Measurements from ENCODE around the gene APLP2.

APLP2 gene

GRCh38 chr11:130115218-130115617 lies 45.5 kb downstream of the APLP2 start:
- H3K4me3 ChIP-seq (ENCODE audit: low read depth, low read length): no peak overlapping the region
- no peak for DNase-seq (ENCODE audit: low read depth)
- TF ChIP-seq, protein P1, sequence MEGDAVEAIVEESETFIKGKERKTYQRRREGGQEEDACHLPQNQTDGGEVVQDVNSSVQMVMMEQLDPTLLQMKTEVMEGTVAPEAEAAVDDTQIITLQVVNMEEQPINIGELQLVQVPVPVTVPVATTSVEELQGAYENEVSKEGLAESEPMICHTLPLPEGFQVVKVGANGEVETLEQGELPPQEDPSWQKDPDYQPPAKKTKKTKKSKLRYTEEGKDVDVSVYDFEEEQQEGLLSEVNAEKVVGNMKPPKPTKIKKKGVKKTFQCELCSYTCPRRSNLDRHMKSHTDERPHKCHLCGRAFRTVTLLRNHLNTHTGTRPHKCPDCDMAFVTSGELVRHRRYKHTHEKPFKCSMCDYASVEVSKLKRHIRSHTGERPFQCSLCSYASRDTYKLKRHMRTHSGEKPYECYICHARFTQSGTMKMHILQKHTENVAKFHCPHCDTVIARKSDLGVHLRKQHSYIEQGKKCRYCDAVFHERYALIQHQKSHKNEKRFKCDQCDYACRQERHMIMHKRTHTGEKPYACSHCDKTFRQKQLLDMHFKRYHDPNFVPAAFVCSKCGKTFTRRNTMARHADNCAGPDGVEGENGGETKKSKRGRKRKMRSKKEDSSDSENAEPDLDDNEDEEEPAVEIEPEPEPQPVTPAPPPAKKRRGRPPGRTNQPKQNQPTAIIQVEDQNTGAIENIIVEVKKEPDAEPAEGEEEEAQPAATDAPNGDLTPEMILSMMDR (IDR thresholded peaks at IDR 0.05; ENCODE audit: low read depth, low read length): no peak
- TF ChIP-seq POLR2A (IDR thresholded peaks at IDR 0.05; ENCODE audit: extremely low read depth, insufficient read length): no peak

DNA sequence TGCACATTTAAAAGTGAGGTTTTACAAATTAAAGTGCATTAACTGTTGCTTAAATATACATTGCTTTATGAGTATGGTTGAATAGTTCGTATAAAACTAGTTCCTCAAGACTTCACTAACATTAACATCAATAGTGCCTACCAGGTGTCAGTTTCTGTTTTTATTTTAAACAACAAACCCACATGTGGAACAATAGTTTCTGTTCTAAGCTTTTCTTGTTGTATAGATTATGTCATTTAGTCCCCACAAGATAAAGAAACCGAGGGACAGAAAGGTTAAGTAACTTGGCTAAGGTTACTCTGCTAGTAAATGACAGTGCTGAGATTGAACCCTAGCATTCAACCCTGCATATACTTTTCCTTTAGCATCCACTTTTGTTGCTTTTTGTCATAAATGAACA lies 48.5 kb downstream of the APLP2 start:
- no peak overlapping the region for H3K4me3 ChIP-seq (ENCODE audit: low read depth, low read length)
- DNase-seq (ENCODE audit: low read depth): no peak
- TF ChIP-seq MYC (IDR thresholded peaks at IDR 0.05; ENCODE audit: low read depth, low read length): no peak
- TF ChIP-seq, protein P2, sequence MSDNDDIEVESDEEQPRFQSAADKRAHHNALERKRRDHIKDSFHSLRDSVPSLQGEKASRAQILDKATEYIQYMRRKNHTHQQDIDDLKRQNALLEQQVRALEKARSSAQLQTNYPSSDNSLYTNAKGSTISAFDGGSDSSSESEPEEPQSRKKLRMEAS (IDR thresholded peaks at IDR 0.05; ENCODE audit: low read depth, low read length): no peak
- TF ChIP-seq POLR2A (IDR thresholded peaks at IDR 0.05; ENCODE audit: extremely low read depth, insufficient read length): no peak
- TF ChIP-seq, protein P1 (IDR thresholded peaks at IDR 0.05; ENCODE audit: low read depth, low read length): no peak

- TF ChIP-seq, protein P2 (IDR thresholded peaks at IDR 0.05; ENCODE audit: low read depth, low read length): no peak
- no peak for TF ChIP-seq POLR2A (IDR thresholded peaks at IDR 0.05; ENCODE audit: extremely low read depth, insufficient read length)
- TF ChIP-seq, protein P1 (IDR thresholded peaks at IDR 0.05; ENCODE audit: low read depth, low read length): no peak
- no peak; the same call in 1 of the 2 replicates for TF ChIP-seq MYC (IDR thresholded peaks at IDR 0.05; ENCODE audit: low read depth, low read length)
- no peak overlapping the region for H3K4me3 ChIP-seq (ENCODE audit: low read depth, low read length)
- DNase-seq (ENCODE audit: low read depth): peak; percentile 58
These were observed 49.1 kb downstream of the APLP2 start for GRCh38 chr11:130118636-130119387.

GRCh38 chr11:130120045-130120444 lies 50.4 kb downstream of the APLP2 start:
- TF ChIP-seq, protein P1 (IDR thresholded peaks at IDR 0.05; ENCODE audit: low read depth, low read length): no peak
- TF ChIP-seq POLR2A (IDR thresholded peaks at IDR 0.05; ENCODE audit: extremely low read depth, insufficient read length) (no peak), MYC (IDR thresholded peaks at IDR 0.05; ENCODE audit: low read depth, low read length) (no peak)
- TF ChIP-seq, protein P2 (IDR thresholded peaks at IDR 0.05; ENCODE audit: low read depth, low read length): no peak
- DNase-seq (ENCODE audit: low read depth): no peak

GRCh38 chr11:130121445-130121978 lies 51.8 kb downstream of the APLP2 start:
- TF ChIP-seq POLR2A (IDR thresholded peaks at IDR 0.05; ENCODE audit: extremely low read depth, insufficient read length) (no peak), MYC (IDR thresholded peaks at IDR 0.05; ENCODE audit: low read depth, low read length) (no peak)
- TF ChIP-seq, protein P1 (IDR thresholded peaks at IDR 0.05; ENCODE audit: low read depth, low read length): no peak
- TF ChIP-seq, protein P2 (IDR thresholded peaks at IDR 0.05; ENCODE audit: low read depth, low read length): no peak
- DNase-seq (ENCODE audit: low read depth): no peak
- no peak overlapping the region for H3K4me3 ChIP-seq (ENCODE audit: low read depth, low read length)

More at GRCh38 chr11:130120045-130120444, 50.4 kb downstream of the APLP2 start:
- no peak overlapping the region for H3K4me3 ChIP-seq (ENCODE audit: low read depth, low read length)
